Omental fat pad (tissue), 4 donors: ENCODE data around the gene ARL15. TPM values are rescaled to one million over a fixed set of nuclear protein-coding genes. Genes with fewer than 3 reads are reported as not detected.

Experiments used
- ATAC-seq: fragments of 150-250 bp; one replicate; pipeline ENCODE4 v1.9.1; 2016; ENCODE audit warnings: mild to moderate bottlenecking, moderate library complexity; ENCODE audit not compliant: low FRiP score
- DNase-seq: peaks from one replicate; pipeline ENCODE4 v3.0.0-alpha.2; 2019; ENCODE audit warnings: low spot score
- CTCF ChIP-seq, 3 donors: fragments of 450-650 bp; IDR thresholded peaks; one replicate each; pipeline ENCODE4 v1.5.1; 2016 to 2017; ENCODE audit warnings: antibody characterized with exemption in 3 of 3, mild to moderate bottlenecking in 3 of 3, moderate library complexity in 2 of 3
- total RNA-seq, 4 donors: library from RNA; depleted of rRNA; stranded (reverse); fragments of >200 nt; gene quantifications; one replicate each; pipeline ENCODE4 v1.1.0, GENCODE V29; 2016

Gene ARL15
- total RNA-seq, 4 donors from 2014 or later, result 18.9 to 39.2 (median 29.9) TPM

- ATAC-seq (no peak), DNase-seq (no peak)
- TF ChIP-seq CTCF (IDR thresholded peaks at IDR 0.05), result no peak
Measured at GRCh38 chr5:53884844-53885243, 425.5 kb downstream of the ARL15 start.

- no peak for TF ChIP-seq CTCF (IDR thresholded peaks at IDR 0.05)
Measured at GRCh38 chr5:53884417-53884816, 426.0 kb downstream of the ARL15 start.

GRCh38 chr5:53882676-53883031 is 427.7 kb downstream of the ARL15 start:
- no peak for TF ChIP-seq CTCF (IDR thresholded peaks at IDR 0.05)
- DNase-seq, result no peak
- no peak for ATAC-seq

More at GRCh38 chr5:53884417-53884816, 426.0 kb downstream of the ARL15 start:
- DNase-seq (no peak), ATAC-seq (no peak)

- TF ChIP-seq CTCF (IDR thresholded peaks at IDR 0.05), result no peak
- no peak for DNase-seq
- no peak for ATAC-seq
Measured at GRCh38 chr5:53882006-53882675, 428.2 kb downstream of the ARL15 start.

DNA sequence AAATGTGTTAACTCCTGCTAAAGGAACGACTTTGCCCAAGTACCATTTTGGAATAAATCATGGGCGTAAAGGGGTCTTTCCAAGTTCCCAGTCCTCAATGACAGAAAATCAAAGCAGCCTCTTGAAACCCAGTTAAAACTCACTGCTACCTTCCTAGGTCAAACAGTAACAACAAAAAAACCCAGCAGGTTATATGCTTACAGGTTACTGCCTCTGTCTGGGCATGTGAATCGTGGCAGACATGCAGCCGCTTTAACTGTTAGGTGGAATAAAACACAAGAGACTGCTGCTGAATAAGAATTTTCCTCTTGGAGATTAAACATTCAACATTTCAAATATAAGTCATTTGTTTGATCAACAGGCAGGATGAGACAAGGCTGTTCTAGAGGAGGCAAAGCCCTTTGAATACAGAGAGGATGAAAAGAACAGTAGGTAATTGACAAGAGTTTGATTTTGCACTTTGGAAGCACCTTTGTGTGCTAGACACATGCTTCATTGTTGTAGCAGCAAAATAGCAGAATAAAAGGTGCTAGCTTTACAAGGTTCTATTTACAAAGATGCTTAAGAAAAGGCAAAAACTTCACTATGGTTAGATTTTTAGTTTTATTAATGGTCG is 430.6 kb downstream of the ARL15 start:
- DNase-seq (no peak), ATAC-seq (no peak)
- TF ChIP-seq CTCF (IDR thresholded peaks at IDR 0.05), result no peak

GRCh38 chr5:53878015-53878414 is 432.4 kb downstream of the ARL15 start:
- no peak for TF ChIP-seq CTCF (IDR thresholded peaks at IDR 0.05)
- DNase-seq, result no peak
- no peak for ATAC-seq

DNA sequence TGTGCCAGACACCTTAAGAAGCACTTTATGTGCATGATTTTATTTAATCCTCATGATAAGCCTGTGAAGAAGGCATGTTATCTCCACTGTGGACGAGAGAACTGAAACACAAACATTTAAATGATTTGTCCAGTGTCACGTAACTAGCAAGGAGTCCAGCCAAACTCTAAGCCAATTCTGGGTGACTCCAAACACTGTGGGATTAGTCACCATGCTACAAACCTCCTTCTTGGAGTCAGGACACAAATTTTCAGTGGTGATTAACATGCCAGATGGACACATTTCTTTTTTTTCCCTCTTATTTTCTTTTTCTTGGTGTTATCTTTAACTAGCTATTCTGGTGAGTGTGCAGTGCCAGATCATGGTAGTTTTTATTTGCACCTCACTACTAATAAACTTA is 433.1 kb downstream of the ARL15 start:
- ATAC-seq, result no peak

More for the DNA sequence above, 433.1 kb downstream of the ARL15 start:
- DNase-seq, result no peak
- TF ChIP-seq CTCF (IDR thresholded peaks at IDR 0.05), result no peak
